T-helper 1 cell treated with Interleukin-12 subunit alpha and Interleukin-12 subunit beta and Interleukin-4 antibody, amounts not matched to agents 30 μg/mL and 1 μg/mL, for 36 hours (primary cell): ENCODE data around the gene CD226.
"Not testable (repeated sequence)": the region's sequence is repeated elsewhere in the genome, so short reads cannot be mapped to it uniquely, and the experiment has no call there.

Experiments used
- H3K27ac Mint-ChIP-seq: one replicate; pipeline ENCODE4 v1.8.0; 2021; ENCODE audit warnings: mild to moderate bottlenecking, mixed read lengths
- H3K27me3 Mint-ChIP-seq: one replicate; pipeline ENCODE4 v1.8.0; 2021; ENCODE audit warnings: low read depth, mixed read lengths
- H3K36me3 Mint-ChIP-seq: one replicate; pipeline ENCODE4 v1.8.0; 2021; ENCODE audit warnings: low read depth, mixed read lengths
- H3K4me1 Mint-ChIP-seq: one replicate; pipeline ENCODE4 v1.8.0; 2021; ENCODE audit warnings: low read depth, mixed read lengths
- H3K4me3 Mint-ChIP-seq: one replicate; pipeline ENCODE4 v1.8.0; 2021; ENCODE audit warnings: mild to moderate bottlenecking, moderate library complexity, mixed read lengths
- H3K9me3 Mint-ChIP-seq: one replicate; pipeline ENCODE4 v1.8.0; 2021; ENCODE audit warnings: mixed read lengths

The CD226 gene

DNA sequence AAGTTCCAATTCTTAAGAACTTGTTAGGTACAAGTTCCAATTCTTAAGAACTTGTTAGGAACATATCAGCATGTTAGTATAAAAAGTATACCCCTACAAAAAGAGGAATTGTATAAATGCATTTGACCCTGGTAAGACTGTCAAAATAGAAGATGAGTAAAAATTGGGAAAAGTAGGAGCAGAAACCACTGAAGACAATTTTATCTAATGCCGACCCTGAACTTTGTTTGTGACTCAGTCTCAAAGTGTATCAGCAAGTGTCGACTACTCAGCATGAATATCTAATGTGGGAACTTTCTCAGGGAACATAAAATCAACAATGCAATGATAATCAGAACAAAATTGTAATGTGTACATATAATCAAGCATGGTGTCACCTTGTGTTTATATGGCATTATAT is 583 bp upstream of the CD226 start:
- Mint-ChIP-seq H3K9me3 (peaks cover 7% of the 10 kb centered on the region), H3K27ac (no peak overlapping the region), H3K27me3 (no peaks in the 10 kb centered on the region), H3K4me1 (peaks cover 49% of the 10 kb centered on the region), H3K36me3 (peaks cover 45% of the 10 kb centered on the region), H3K4me3 (no peak overlapping the region)

GRCh38 chr18:69946608-69947155 is 991 bp downstream of the CD226 start:
- Mint-ChIP-seq H3K9me3 (peaks cover 17% of the 10 kb centered on the region), H3K27ac (no peak overlapping the region), H3K36me3 (peaks cover 53% of the 10 kb centered on the region), H3K27me3 (no peaks in the 10 kb centered on the region), H3K4me1 (peaks cover 51% of the 10 kb centered on the region), H3K4me3 (no peak overlapping the region)

- Mint-ChIP-seq H3K9me3 (peaks cover 24% of the 10 kb centered on the region), H3K27me3 (no peaks in the 10 kb centered on the region), H3K27ac (no peak overlapping the region), H3K36me3 (peaks cover 57% of the 10 kb centered on the region), H3K4me1 (peaks cover 52% of the 10 kb centered on the region), H3K4me3 (no peak overlapping the region)
Observed at GRCh38 chr18:69945220-69946114, 2.2 kb downstream of the CD226 start.

- Mint-ChIP-seq H3K9me3 (peaks cover 32% of the 10 kb centered on the region), H3K4me3 (no peak overlapping the region), H3K4me1 (peaks cover 60% of the 10 kb centered on the region), H3K36me3 (peaks cover 68% of the 10 kb centered on the region), H3K27ac (no peak overlapping the region), H3K27me3 (no peaks in the 10 kb centered on the region)
Observed at GRCh38 chr18:69944436-69944835, 3.2 kb downstream of the CD226 start.

- peaks cover 32% of the 10 kb centered on the region for H3K9me3 Mint-ChIP-seq
- H3K27me3 Mint-ChIP-seq: no peaks in the 10 kb centered on the region
- H3K4me1 Mint-ChIP-seq: peaks cover 70% of the 10 kb centered on the region
- H3K36me3 Mint-ChIP-seq: peaks cover 81% of the 10 kb centered on the region
- peak overlapping the region; percentile 81 for H3K27ac Mint-ChIP-seq
- peak overlapping the region; percentile 52 for H3K4me3 Mint-ChIP-seq
Observed at GRCh38 chr18:69943021-69943420, 4.7 kb downstream of the CD226 start.

DNA sequence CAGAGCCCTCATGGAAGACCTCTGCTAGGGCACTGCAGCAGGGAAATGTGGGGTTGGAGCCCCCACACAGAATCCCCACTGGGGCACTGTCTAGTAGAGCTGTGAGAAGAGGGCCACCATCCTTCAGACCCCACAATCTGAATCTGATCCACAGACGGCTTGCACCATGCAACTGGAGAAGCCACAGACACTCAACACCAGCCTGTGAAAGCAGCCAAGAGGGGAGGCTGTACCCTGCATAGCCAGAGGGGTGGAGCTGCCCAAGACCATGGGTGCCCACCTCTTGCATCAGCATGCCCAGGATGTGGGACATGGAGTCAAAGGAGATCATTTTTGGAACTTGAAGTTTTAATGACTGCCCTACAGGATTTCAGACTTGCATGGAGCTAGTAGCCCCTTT is 6.5 kb downstream of the CD226 start:
- no peak overlapping the region for H3K4me3 Mint-ChIP-seq
- H3K27ac Mint-ChIP-seq: no peak overlapping the region
- H3K4me1 Mint-ChIP-seq: peaks cover 65% of the 10 kb centered on the region
- no peaks in the 10 kb centered on the region for H3K27me3 Mint-ChIP-seq
- peaks cover 87% of the 10 kb centered on the region for H3K36me3 Mint-ChIP-seq
- H3K9me3 Mint-ChIP-seq: peaks cover 32% of the 10 kb centered on the region

GRCh38 chr18:69939812-69940211 is 7.9 kb downstream of the CD226 start:
- Mint-ChIP-seq H3K4me3 (peak overlapping the region; percentile 14), H3K27ac (peak overlapping the region; percentile 71)
- H3K27me3 Mint-ChIP-seq: not testable (repeated sequence)

GRCh38 chr18:69936191-69936558 is 11.5 kb downstream of the CD226 start:
- Mint-ChIP-seq H3K36me3 (peaks cover 41% of the 10 kb centered on the region), H3K4me3 (no peak overlapping the region), H3K9me3 (peaks cover 10% of the 10 kb centered on the region), H3K27me3 (no peaks in the 10 kb centered on the region), H3K4me1 (peaks cover 30% of the 10 kb centered on the region), H3K27ac (no peak overlapping the region)

More at GRCh38 chr18:69939812-69940211, 7.9 kb downstream of the CD226 start:
- Mint-ChIP-seq H3K36me3 (peaks cover 73% of the 10 kb centered on the region), H3K9me3 (peaks cover 32% of the 10 kb centered on the region), H3K4me1 (peaks cover 53% of the 10 kb centered on the region)

- no peak overlapping the region for H3K4me3 Mint-ChIP-seq
- peaks cover 42% of the 10 kb centered on the region for H3K36me3 Mint-ChIP-seq
- H3K4me1 Mint-ChIP-seq: peaks cover 32% of the 10 kb centered on the region
- H3K27me3 Mint-ChIP-seq: no peaks in the 10 kb centered on the region
- no peak overlapping the region for H3K27ac Mint-ChIP-seq
- peaks cover 9% of the 10 kb centered on the region for H3K9me3 Mint-ChIP-seq
Observed at GRCh38 chr18:69935319-69936190, 12.1 kb downstream of the CD226 start.

GRCh38 chr18:69934601-69935265 is 12.9 kb downstream of the CD226 start:
- peaks cover 30% of the 10 kb centered on the region for H3K4me1 Mint-ChIP-seq
- H3K27me3 Mint-ChIP-seq: no peaks in the 10 kb centered on the region
- no peak overlapping the region for H3K4me3 Mint-ChIP-seq
- peaks cover 1% of the 10 kb centered on the region for H3K9me3 Mint-ChIP-seq
- no peak overlapping the region for H3K27ac Mint-ChIP-seq
- H3K36me3 Mint-ChIP-seq: peaks cover 42% of the 10 kb centered on the region

DNA sequence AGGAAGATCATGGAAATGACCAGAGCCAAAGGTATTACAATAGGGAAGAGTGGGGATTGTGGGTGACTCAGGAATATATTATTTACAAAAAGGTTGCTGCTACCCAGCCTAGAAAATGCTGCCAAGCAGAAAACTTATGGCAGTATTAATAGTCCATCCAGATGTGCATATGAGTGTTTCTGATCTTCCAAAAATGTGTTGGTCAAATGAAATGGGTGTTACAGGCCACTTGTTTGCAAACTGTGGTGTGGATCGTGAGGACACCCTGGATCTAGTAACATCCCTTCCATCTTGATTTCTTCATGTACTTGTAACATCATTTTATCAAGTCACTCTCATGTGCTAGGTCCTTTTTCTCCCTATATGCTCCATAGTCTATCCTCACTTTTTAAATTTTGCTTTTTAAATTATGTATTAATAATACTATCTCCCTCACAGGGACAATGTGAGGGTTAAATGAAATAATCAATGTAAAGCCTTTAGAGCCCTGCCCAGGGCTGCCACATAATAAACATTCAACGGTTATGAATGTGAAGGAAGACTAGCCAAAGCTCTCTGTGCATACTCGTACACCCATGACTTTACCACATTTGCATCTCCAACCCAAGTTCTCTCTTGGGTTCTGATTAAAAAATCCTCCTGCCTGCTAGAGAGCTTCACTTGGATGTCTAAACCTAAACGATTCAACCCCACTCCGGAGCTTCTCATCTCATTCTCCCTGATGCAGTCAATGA is 18.5 kb downstream of the CD226 start:
- no peak overlapping the region for H3K4me3 Mint-ChIP-seq
- no peaks in the 10 kb centered on the region for H3K9me3 Mint-ChIP-seq
- H3K4me1 Mint-ChIP-seq: peaks cover 29% of the 10 kb centered on the region
- no peak overlapping the region for H3K27ac Mint-ChIP-seq
- H3K36me3 Mint-ChIP-seq: peaks cover 50% of the 10 kb centered on the region
- H3K27me3 Mint-ChIP-seq: no peaks in the 10 kb centered on the region

DNA sequence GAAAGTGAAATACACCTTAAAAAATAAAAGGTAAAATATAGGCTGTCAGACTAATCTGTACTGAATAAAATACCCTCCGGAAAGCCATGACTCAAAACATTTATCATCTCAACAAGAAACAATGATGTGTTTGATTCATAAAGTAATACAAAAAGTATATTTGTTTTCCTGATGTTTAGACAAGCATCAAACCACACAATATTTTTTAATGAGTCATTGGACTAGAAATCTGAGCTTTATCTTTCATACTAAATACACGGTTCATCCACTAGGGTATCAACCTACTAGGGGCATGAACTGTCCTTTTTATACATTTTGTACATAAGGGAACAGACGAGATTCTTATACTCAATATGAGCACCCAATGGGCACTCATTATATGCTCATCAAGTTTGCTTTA is 31.3 kb downstream of the CD226 start:
- H3K4me3 Mint-ChIP-seq: no peak overlapping the region
- H3K4me1 Mint-ChIP-seq: peaks cover 55% of the 10 kb centered on the region
- no peaks in the 10 kb centered on the region for H3K27me3 Mint-ChIP-seq
- peaks cover 60% of the 10 kb centered on the region for H3K36me3 Mint-ChIP-seq
- no peaks in the 10 kb centered on the region for H3K9me3 Mint-ChIP-seq
- no peak overlapping the region for H3K27ac Mint-ChIP-seq

GRCh38 chr18:69908838-69909237 is 38.8 kb downstream of the CD226 start:
- Mint-ChIP-seq H3K27me3 (no peaks in the 10 kb centered on the region), H3K4me1 (peaks cover 54% of the 10 kb centered on the region), H3K9me3 (no peaks in the 10 kb centered on the region), H3K36me3 (peaks cover 59% of the 10 kb centered on the region), H3K27ac (peak overlapping the region; percentile 34), H3K4me3 (no peak overlapping the region)

- H3K27ac Mint-ChIP-seq: no peak overlapping the region
- H3K36me3 Mint-ChIP-seq: peaks cover 66% of the 10 kb centered on the region
- peaks cover 51% of the 10 kb centered on the region for H3K4me1 Mint-ChIP-seq
- H3K9me3 Mint-ChIP-seq: no peaks in the 10 kb centered on the region
- no peaks in the 10 kb centered on the region for H3K27me3 Mint-ChIP-seq
- no peak overlapping the region for H3K4me3 Mint-ChIP-seq
Observed at GRCh38 chr18:69906765-69907164, 40.9 kb downstream of the CD226 start.
